ENCODE data around the gene SMIM28. TPM values are rescaled to one million over a fixed set of nuclear protein-coding genes. Genes with fewer than 3 reads are reported as not detected.

SMIM28 gene
- total RNA-seq, 2 experiments from 2014 or later: not detected

- intact Hi-C loops (cut with micrococcal nuclease; ENCODE audit: unreplicated experiment): no loop called here
These were observed 4.8 kb upstream of the SMIM28 start for GRCh38 chr6:138372711-138373463.

GRCh38 chr6:138374230-138374629, 3.5 kb upstream of the SMIM28 start:
- Histone ChIP-seq H3K27ac (ENCODE audit: low read depth, low read length, poor library complexity, severe bottlenecking) (no peak overlapping the region), H3K4me1 (ENCODE audit: insufficient read depth, low read length, poor library complexity, severe bottlenecking) (no peaks in the 10 kb centered on the region), H3K4me2 (ENCODE audit: low read length) (no peak overlapping the region), H3K4me3 (ENCODE audit: low read depth, low read length, poor library complexity, severe bottlenecking) (no peak overlapping the region), H3K9me2 (ENCODE audit: insufficient read depth, low read length) (no peaks in the 10 kb centered on the region), H2AFZ (ENCODE audit: low read length) (no peak overlapping the region), H3K79me2 (ENCODE audit: insufficient read depth, low read depth, low read length) (no peaks in the 10 kb centered on the region), H3K9me3 (ENCODE audit: low read length) (no peaks in the 10 kb centered on the region), H4K20me1 (ENCODE audit: insufficient read depth, low read length) (no peaks in the 10 kb centered on the region), H3K36me3 (ENCODE audit: insufficient read depth, low read length) (no peaks in the 10 kb centered on the region)
- intact Hi-C loops (cut with micrococcal nuclease; ENCODE audit: unreplicated experiment): no loop called here
- ChIA-PET CTCF (ENCODE audit: unreplicated experiment) (no interaction called here), POLR2A (interaction anchor here (0.6 to 1.3 kb wide), 5 partner anchors 19 to 682 kb away, joined by 3 to 4 read pairs (median 3); partner anchors contain the start of gene HEBP2)
- TF ChIP-seq EZH2phosphoT487 (IDR thresholded peaks at IDR 0.05; ENCODE audit: borderline replicate concordance, low read depth, low read length) (no peak), CTCF (conservative IDR thresholded peaks at IDR 0.05; ENCODE audit: low read length) (no peak)
- DNase-seq (ENCODE audit: low spot score): no peak
- BruUV-seq (replicated peaks): no TSS peak

More at GRCh38 chr6:138372711-138373463, 4.8 kb upstream of the SMIM28 start:
- Histone ChIP-seq H3K4me2 (ENCODE audit: low read length) (no peak overlapping the region), H3K36me3 (ENCODE audit: insufficient read depth, low read length) (no peaks in the 10 kb centered on the region), H2AFZ (ENCODE audit: low read length) (no peak overlapping the region), H3K4me3 (ENCODE audit: low read depth, low read length, poor library complexity, severe bottlenecking) (no peak overlapping the region), H3K4me1 (ENCODE audit: insufficient read depth, low read length, poor library complexity, severe bottlenecking) (no peaks in the 10 kb centered on the region), H3K27ac (ENCODE audit: low read depth, low read length, poor library complexity, severe bottlenecking) (no peak overlapping the region), H4K20me1 (ENCODE audit: insufficient read depth, low read length) (no peaks in the 10 kb centered on the region), H3K9me3 (ENCODE audit: low read length) (no peaks in the 10 kb centered on the region), H3K79me2 (ENCODE audit: insufficient read depth, low read depth, low read length) (no peaks in the 10 kb centered on the region), H3K9me2 (ENCODE audit: insufficient read depth, low read length) (no peaks in the 10 kb centered on the region)
- no TSS peak for BruUV-seq (replicated peaks)
- no peak for DNase-seq (ENCODE audit: low spot score)
- POLR2A ChIA-PET: no interaction called here
- CTCF ChIA-PET (ENCODE audit: unreplicated experiment): no interaction called here
- TF ChIP-seq EZH2phosphoT487 (IDR thresholded peaks at IDR 0.05; ENCODE audit: borderline replicate concordance, low read depth, low read length) (no peak), CTCF (conservative IDR thresholded peaks at IDR 0.05; ENCODE audit: low read length) (peak; percentile 39)

GRCh38 chr6:138374815-138375214, 2.9 kb upstream of the SMIM28 start:
- POLR2A ChIA-PET: interaction anchor here (1.1 kb wide), 1 partner anchor 19 kb away, joined by 3 read pairs; no protein-coding TSS in a partner anchor
- no TSS peak for BruUV-seq (replicated peaks)
- no peak for TF ChIP-seq EZH2phosphoT487 (IDR thresholded peaks at IDR 0.05; ENCODE audit: borderline replicate concordance, low read depth, low read length)
- Histone ChIP-seq H3K79me2 (ENCODE audit: insufficient read depth, low read depth, low read length) (no peaks in the 10 kb centered on the region), H3K27ac (ENCODE audit: low read depth, low read length, poor library complexity, severe bottlenecking) (no peak overlapping the region), H3K9me2 (ENCODE audit: insufficient read depth, low read length) (no peaks in the 10 kb centered on the region), H4K20me1 (ENCODE audit: insufficient read depth, low read length) (no peaks in the 10 kb centered on the region), H3K4me1 (ENCODE audit: insufficient read depth, low read length, poor library complexity, severe bottlenecking) (no peaks in the 10 kb centered on the region), H2AFZ (ENCODE audit: low read length) (no peak overlapping the region), H3K4me2 (ENCODE audit: low read length) (no peak overlapping the region), H3K4me3 (ENCODE audit: low read depth, low read length, poor library complexity, severe bottlenecking) (no peak overlapping the region), H3K36me3 (ENCODE audit: insufficient read depth, low read length) (no peaks in the 10 kb centered on the region), H3K9me3 (ENCODE audit: low read length) (no peaks in the 10 kb centered on the region)
- intact Hi-C loops (cut with micrococcal nuclease; ENCODE audit: unreplicated experiment): no loop called here
- no peak for DNase-seq (ENCODE audit: low spot score)
- CTCF ChIA-PET (ENCODE audit: unreplicated experiment): no interaction called here

All from OCI-LY7 (cell line).